GM19099 (cell line): Measurements from ENCODE around the gene GMPS.
A peak's percentile ranks its signal among the peaks of the same experiment; 100 is the strongest.

Experiments used
- POLR2A ChIP-seq: IDR thresholded peaks from 3 replicates; pipeline ENCODE4 v1.6.1; 2011; ENCODE audit warnings: low read depth; ENCODE audit not compliant: insufficient read length; ENCODE audit errors: extremely low read depth

Gene GMPS

DNA sequence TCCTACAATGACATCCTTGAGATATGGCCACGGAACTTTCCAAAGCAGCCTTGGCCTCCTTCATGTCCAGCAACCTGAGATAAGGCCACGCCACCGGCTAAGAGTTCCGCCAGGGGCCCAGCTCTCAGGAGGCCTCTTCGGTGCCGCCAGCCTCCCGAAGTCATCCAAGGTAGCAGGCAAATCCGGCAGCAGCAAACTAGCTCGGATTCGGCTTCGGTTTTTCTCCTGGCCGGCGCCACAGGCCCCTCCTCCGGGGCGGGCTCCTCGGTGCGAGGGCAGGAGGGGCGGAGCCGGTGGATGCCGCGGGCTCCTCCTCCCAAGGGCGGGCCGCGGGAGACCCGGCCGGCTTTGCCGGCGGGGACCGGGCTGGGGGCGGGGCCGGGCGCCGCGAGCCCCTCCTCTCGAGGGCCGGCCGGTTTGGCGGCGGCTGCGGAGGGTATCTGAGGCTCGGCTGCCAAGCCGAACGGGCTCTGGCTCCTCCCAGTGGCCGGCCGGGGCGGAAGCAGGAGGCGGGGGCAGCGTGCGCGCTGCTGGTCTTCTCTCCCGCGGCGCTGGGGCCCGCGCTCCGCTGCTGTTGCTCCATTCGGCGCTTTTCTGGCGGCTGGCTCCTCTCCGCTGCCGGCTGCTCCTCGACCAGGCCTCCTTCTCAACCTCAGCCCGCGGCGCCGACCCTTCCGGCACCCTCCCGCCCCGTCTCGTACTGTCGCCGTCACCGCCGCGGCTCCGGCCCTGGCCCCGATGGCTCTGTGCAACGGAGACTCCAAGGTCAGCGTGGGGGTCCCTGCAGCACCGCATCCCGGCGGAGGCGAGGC, at the start of gene GMPS:
Gene GMPS, plus strand, starts transcription at position 518 of the 812 bp plus-strand sequence. Its CDS starts 221 bp downstream, at position 739.
- peak; percentile 78 for TF ChIP-seq POLR2A

- TF ChIP-seq POLR2A = no peak
These were observed 34.9 kb upstream of the GMPS start for GRCh38 chr3:155835341-155836071.

- no peak for TF ChIP-seq POLR2A
These were observed 26.9 kb upstream of the GMPS start for GRCh38 chr3:155843569-155843968.

GRCh38 chr3:155846119-155846518, 24.3 kb upstream of the GMPS start:
- no peak for TF ChIP-seq POLR2A

GRCh38 chr3:155847993-155848392, 22.5 kb upstream of the GMPS start:
- TF ChIP-seq POLR2A = no peak

- TF ChIP-seq POLR2A = no peak
These were observed 18.1 kb upstream of the GMPS start for GRCh38 chr3:155852341-155852740.

DNA sequence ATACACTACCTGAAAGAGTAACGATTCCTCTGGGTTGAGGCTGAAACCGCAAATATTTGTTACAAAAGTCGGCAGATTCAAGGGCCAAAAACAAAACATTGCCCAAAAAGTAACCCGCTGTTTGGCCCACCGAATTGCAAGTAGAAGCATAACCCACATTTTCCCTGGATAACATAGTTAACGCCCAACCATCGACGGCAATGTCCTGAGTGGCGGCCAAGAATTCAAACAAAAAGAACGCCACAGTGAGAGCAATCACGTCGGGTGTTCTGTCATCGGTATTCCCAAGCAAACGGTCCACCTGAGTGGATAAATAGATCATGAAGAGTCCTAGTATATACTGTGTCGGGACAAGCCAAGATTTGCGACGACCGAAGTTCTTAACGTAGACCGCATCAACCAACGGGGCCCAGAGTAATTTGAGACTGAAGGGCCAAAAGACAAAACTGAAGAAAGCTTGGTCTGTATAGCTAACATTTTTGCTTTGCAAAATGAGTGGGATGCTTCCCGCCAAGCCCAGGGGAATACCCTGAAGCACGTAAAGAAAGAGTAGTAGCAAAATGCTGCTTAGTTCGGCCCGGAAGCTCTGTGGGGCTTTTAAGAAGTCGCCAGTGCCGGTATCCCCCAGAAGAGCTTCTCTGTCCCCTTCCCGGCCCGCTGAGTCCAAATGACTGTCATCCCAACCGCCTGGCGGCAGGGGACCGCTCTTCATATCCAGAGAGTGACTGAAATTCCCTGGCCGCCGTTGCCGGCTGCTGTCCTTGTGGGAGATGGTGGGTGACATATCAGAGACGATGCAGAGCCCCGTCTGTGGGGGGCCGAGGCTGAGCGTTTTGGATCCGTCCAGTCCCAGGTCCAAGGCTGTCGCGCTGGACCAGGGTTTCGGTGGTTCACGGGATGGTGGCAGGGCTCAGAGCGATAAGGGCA, 17.0 kb upstream of the GMPS start:
- no peak for TF ChIP-seq POLR2A

- TF ChIP-seq POLR2A = peak; percentile 90
These were observed 16.1 kb upstream of the GMPS start, which contains the start of gene SLC33A1 for GRCh38 chr3:155854141-155854940. TSS of gene SLC33A1 (minus strand) at chr3:155854427. CDS start at chr3:155853997, 430 bp downstream.

DNA sequence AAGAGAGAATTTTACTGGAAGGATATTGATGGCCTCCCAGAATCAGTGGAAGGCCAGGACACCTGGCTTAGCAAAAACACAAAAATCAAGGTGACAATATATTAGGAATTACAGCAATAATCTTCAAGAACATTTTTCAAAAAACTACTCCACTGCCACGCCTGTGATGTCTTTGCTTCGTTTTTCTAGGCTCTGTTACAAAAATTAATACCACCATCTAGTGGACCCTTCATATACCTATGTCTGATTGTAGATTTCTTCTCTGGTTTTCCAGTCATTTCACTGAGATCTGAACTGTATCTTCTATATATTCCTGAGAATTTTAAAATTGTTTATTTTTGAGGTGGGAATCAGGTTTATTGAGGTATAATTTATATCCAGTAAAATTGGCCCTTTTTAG, 10.6 kb upstream of the GMPS start:
- TF ChIP-seq POLR2A = no peak

- no peak for TF ChIP-seq POLR2A
These were observed 8.8 kb upstream of the GMPS start for GRCh38 chr3:155861476-155862183.

DNA sequence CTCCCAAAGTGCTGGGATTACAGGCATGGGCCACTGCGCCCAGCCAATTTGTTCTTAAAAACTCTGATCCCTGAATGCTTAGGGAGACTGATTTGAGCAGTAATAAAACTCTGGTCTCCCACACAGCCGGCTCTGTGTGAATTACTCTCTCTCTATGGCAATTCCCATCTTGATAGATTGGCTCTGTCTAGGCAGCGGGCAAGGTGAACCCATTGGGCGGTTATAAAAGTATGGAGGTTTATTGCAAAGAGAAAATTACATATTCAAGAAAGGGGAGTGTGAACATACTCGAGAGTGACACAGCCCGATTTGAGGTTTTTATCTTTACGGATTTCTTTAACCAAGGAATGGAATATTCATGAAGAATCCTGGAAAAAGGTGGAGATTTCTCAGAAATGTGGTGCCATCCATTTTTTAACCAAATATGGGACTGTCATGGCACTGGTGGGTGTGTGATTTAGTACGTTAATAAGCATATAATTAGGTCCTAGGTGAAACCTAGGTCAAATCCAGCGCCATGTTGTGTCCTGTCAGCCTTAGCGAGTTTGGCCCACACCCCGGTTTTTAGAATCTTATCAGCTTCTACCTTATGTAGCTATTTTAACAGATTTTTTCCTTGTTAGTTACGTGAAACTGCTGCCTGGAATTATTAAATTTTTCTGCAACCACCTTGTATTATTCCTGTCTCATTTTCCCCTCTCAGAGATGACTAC, 7.2 kb upstream of the GMPS start:
- no peak for TF ChIP-seq POLR2A

DNA sequence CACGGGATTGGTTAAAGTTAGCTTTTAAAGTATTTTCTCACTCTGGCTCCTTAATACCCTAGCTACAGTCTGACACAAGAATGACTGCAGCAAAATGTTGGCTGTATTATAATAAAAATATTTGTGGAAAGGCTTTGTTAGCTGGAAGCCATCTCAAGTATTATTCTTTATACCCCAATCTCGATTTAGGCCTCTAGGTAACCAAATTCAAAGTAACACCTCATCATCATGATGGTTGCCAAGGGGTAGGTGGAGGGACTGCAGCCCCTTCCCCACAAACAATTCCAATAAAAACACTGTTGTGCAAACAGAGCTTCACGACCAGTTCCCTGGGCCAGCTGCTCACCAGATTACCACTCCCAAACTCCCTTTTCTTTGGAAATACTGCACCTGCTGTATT, 759 bp upstream of the GMPS start:
- TF ChIP-seq POLR2A = no peak

DNA sequence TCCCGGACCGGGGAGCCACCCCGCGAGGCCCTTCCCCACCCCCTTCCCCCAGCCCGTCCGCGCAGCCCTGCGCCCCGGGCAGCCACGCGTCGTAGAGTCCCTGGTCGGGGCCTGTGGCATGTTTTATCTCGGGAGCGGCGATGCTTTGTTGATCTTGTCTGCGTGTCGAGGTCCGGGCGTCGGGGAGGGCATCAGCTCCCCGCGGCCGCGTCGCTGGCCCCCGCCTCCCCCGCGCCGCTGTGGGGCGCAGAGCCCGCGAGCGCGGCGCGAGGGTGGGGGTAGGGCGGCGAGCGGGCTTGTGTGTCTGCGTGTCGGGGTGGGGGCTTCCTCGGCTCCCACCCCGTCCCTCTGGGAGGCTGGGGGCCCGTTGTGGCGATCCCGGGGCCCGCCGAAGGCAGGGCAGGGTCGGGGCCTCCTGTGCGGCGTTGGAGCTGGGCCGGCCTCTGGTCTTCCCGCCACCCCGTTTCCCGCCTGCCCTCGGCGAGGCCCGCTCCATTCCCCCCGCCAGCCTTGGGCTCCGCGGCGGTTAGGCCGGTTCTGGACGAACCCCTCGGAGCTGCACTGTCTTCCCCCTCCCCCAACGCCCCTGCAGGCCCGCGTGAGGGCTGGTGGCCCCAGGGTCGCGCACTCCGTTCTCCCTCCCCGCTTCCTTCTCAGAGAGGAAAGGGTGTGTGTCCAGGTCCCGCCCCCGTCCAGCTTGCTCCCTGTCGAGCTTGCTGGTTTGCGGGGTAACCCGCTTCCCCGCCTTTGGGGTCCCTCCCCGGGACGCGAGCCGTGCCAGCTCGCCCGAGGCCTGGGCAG, 695 bp downstream of the GMPS start:
- no peak for TF ChIP-seq POLR2A

DNA sequence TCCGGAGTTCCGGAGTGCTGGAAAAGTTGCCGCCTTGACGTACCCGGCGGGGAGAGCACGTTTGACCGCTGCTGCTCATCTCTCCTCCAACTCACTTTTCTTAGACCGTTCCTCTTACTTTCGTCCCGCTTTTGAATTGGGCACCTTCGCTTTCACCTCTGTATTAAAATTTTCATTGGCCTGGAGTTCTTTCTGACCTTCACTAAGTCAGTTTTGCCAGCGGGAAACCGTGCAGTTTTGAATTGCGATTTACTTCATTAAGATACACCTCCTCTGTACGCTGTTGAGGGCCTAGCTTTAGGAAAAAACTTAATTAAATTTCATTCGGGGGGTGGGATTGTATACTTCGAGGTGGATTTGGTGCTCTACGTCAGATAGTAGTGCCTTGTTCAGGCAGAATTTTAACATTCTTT, 1.3 kb downstream of the GMPS start:
- TF ChIP-seq POLR2A = no peak
